K562 (cell line): Measurements from ENCODE around the gene PRKG1. TPM values are rescaled to one million over a fixed set of nuclear protein-coding genes. Genes with fewer than 3 reads are reported as not detected.

Experiments
- HDAC2 ChIP-seq: fragments of 450-650 bp; IDR thresholded peaks from 2 replicates; pipeline ENCODE4 v1.6.1; 2016; ENCODE audit warnings: mild to moderate bottlenecking
- HEY1 ChIP-seq: fragments of 250-450 bp; sonication (Bioruptor Pico); IDR thresholded peaks from 2 replicates; pipeline ENCODE4 v1.5.0; 2020; ENCODE audit warnings: mild to moderate bottlenecking, moderate library complexity, borderline replicate concordance
- HMG20B ChIP-seq: fragments of 250-450 bp; sonication (Bioruptor Pico); IDR thresholded peaks from 2 replicates; pipeline ENCODE4 v1.5.0; 2021; ENCODE audit warnings: mild to moderate bottlenecking
- RERE ChIP-seq: sonication (generic); formaldehyde crosslinking; IDR thresholded peaks from 2 replicates; pipeline ENCODE4 v1.8.0; 2023; ENCODE audit warnings: missing genetic modification reagents, mild to moderate bottlenecking, borderline replicate concordance
- ZBTB7A ChIP-seq: IDR thresholded peaks from 2 replicates; pipeline ENCODE4 v1.6.1; 2011; ENCODE audit warnings: low read depth, mild to moderate bottlenecking, low read length, moderate library complexity, borderline replicate concordance; ENCODE audit not compliant: control insufficient read depth
- polyA plus RNA-seq, 8 experiments: library from polyadenylated mRNA; depleted of rRNA in 4 of 8; stranded (reverse) in 5 of 8; unstranded in 3 of 8; fragments of >200 nt; fragmentation: Nextera tagmentation in 2 of 8; fragmentation: Illumina TruSeq in 1 of 8; extraction: Ambion mirVana in 2 of 8; extraction: Trizol in 1 of 8; gene quantifications; 2 replicates each; pipeline versions ENCODE4 v1.2.1 to v1.2.3, GENCODE V29; 2011 to 2014; ENCODE audit warnings: inconsistent platforms in 1 of 8, missing spikeins in 1 of 8
- total RNA-seq, 7 experiments: library from RNA; depleted of rRNA in 6 of 7; stranded (reverse); fragments of >200 nt in 6 of 7; fragmentation: Illumina TruSeq in 2 of 7; extraction: Trizol in 2 of 7; gene quantifications; 2 replicates each; pipeline versions ENCODE4 v1.2.1 to v1.2.3, GENCODE V29; 2011 to 2021; ENCODE audit warnings: low replicate concordance in 1 of 7
- TF ChIP-seq, protein P1 (sequence below): sonication (generic); IDR thresholded peaks from 2 replicates; pipeline ENCODE4 v1.6.1; 2016

PRKG1 gene
- total and polyA plus RNA-seq, 9 of the 15 experiments (the other 6 are each of a cell fraction or from before 2014, with no cell fraction given): 0.22 TPM; not detected in 8

DNA sequence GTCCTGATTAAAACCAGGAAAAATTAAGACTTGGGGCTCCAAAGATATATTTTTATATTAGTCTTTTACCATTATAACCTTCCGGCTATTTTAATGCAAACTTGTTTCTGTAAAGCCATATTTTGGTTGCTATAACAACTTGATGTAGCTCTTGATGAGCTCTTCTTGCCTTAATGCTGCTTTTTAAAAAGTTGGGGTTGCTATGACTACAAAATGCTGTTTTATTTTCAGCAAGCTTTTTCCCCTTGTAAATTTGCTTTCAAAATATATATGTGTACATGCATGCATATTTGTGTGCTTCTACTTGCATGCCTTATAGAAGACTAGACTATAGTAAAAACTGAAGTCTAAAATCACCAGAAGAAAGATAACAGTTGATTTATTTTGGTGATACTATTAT is 525.4 kb downstream of the PRKG1 start (continued):
- TF ChIP-seq RERE (CRISPR knock-in tag): no peak
- TF ChIP-seq HMG20B (CRISPR knock-in tag): no peak
- TF ChIP-seq, protein P1, sequence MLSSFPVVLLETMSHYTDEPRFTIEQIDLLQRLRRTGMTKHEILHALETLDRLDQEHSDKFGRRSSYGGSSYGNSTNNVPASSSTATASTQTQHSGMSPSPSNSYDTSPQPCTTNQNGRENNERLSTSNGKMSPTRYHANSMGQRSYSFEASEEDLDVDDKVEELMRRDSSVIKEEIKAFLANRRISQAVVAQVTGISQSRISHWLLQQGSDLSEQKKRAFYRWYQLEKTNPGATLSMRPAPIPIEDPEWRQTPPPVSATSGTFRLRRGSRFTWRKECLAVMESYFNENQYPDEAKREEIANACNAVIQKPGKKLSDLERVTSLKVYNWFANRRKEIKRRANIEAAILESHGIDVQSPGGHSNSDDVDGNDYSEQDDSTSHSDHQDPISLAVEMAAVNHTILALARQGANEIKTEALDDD: no peak
- no peak for TF ChIP-seq HDAC2
- TF ChIP-seq ZBTB7A: no peak
- TF ChIP-seq HEY1 (CRISPR knock-in tag): no peak
